Natural killer cell (primary cell): ENCODE measurements around the gene CNKSR3. TPM values are rescaled to one million over a fixed set of nuclear protein-coding genes. Genes with fewer than 3 reads are reported as not detected.

Experiments
- ATAC-seq, 3 donors: fragments of 150-1000 bp in 2 of 3; fragments of 200-7000 bp in 1 of 3; cut with Tn5 transposase; 1 replicate in 1 of 3; 2 replicates in 2 of 3; pipeline ENCODE4 v1.10.0; 2021; ENCODE audit warnings: mild to moderate bottlenecking in 2 of 3, moderate library complexity in 2 of 3
- DNase-seq, 2 donors: peaks; one replicate each; pipeline versions ENCODE4 v3.0.0 to v3.0.0-alpha.2; 2013 to 2021; ENCODE audit warnings: mixed read lengths in 1 of 2
- H3K27ac ChIP-seq: one replicate; pipeline ENCODE4 v1.5.1; 2013; ENCODE audit warnings: mild to moderate bottlenecking, low read length
- H3K27me3 ChIP-seq: one replicate; pipeline ENCODE4 v1.6.1; 2013; ENCODE audit warnings: low read length; ENCODE audit not compliant: control insufficient read depth, insufficient read depth
- H3K36me3 ChIP-seq: one replicate; pipeline ENCODE4 v1.6.1; 2013; ENCODE audit warnings: low read length; ENCODE audit not compliant: control insufficient read depth, insufficient read depth
- H3K4me1 ChIP-seq: one replicate; pipeline ENCODE4 v1.6.1; 2013; ENCODE audit warnings: low read length; ENCODE audit not compliant: control insufficient read depth, insufficient read depth
- H3K4me3 ChIP-seq: one replicate; pipeline ENCODE4 v1.5.1; 2013; ENCODE audit warnings: low read length
- H3K9me3 ChIP-seq: one replicate; pipeline ENCODE4 v1.6.1; 2013; ENCODE audit warnings: low read length; ENCODE audit not compliant: control insufficient read depth, insufficient read depth
- H3K27ac Mint-ChIP-seq, 2 donors: one replicate each; pipeline ENCODE4 v1.8.0; 2022; ENCODE audit warnings: mild to moderate bottlenecking in 2 of 2, mixed read lengths in 2 of 2, moderate library complexity in 1 of 2
- H3K27me3 Mint-ChIP-seq, 2 donors: one replicate each; pipeline ENCODE4 v1.8.0; 2022; ENCODE audit warnings: low read depth in 2 of 2, mixed read lengths in 2 of 2
- H3K36me3 Mint-ChIP-seq: one replicate; pipeline ENCODE4 v1.8.0; 2022; ENCODE audit warnings: mixed read lengths
- H3K4me1 Mint-ChIP-seq, 2 donors: one replicate each; pipeline ENCODE4 v1.8.0; 2022; ENCODE audit warnings: mixed read lengths in 2 of 2
- H3K4me3 Mint-ChIP-seq: one replicate; pipeline ENCODE4 v1.8.0; 2022; ENCODE audit warnings: mild to moderate bottlenecking, moderate library complexity, mixed read lengths
- H3K9me3 Mint-ChIP-seq, 2 donors: one replicate each; pipeline ENCODE4 v1.8.0; 2022; ENCODE audit warnings: mixed read lengths in 2 of 2
- WGBS: methylation state at CpG from one replicate; pipeline ENCODE4 v1.1.7; 2013; ENCODE audit warnings: missing lambda C conversion rate; ENCODE audit not compliant: insufficient coverage; 5-methylcytosine and 5-hydroxymethylcytosine counted together
- intact Hi-C: fragments of 100-400 bp; cut with micrococcal nuclease; formaldehyde crosslinking; loops from one replicate; pipeline ENCODE4 v1.14.2; 2022
- total RNA-seq, 4 donors: library from RNA; stranded (reverse); fragments of 120-200 nt in 1 of 4; gene quantifications; one replicate each; pipeline versions ENCODE4 v1.2.3 to v1.2.4, GENCODE V29; 2013 to 2022
- TF ChIP-seq, protein P1 (sequence below): fragments of 200-600 bp; IDR thresholded peaks from one replicate; pipeline ENCODE4 v1.8.0; 2022; ENCODE audit warnings: antibody characterized with exemption

Gene CNKSR3
- total RNA-seq, 3 donors from 2014 or later (not counting 1 experiment from before 2014, with no cell fraction given): 0.18 TPM; not detected in 2

DNA sequence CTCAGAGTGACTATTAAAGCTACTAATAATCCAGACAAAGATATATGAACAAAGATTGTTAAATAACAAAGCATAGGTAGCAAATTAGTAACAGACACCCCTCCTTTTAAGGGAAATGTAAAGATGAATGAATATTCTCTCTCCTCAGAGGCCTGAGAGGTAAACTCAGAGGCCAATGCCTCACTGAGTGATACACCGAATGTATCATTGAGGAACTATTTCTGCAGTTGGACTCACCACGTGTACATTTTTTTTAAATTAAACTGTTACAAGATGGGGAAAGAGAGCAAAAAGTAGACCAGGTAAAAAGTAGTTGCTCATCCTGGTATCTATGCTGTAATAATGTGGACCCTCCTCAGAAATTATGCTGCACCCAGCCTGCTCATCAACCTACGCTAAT is 81.6 kb downstream of the CNKSR3 start:
- no peaks in the 10 kb centered on the region for H3K27me3 Mint-ChIP-seq
- 81% methylated on average over 3 of the region's 3 CpGs for WGBS

DNA sequence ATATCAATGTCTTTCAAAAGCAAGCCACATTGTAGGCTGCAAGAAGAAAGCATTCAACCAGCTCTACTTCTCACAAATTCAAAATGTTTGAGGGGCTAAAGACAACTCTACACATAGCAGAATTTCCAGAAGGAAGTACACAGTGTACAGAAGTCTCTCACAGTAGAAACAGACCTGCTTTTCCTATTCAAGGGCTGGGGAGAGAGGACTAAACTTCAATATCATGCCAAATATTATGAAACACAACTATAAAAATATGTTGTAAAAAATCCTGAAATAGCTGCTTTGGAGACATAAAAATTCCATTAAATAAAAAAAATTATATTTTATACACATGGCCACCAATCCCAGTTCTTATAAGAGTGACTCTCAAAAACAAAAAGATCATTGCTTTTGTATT is 83.0 kb downstream of the CNKSR3 start:
- intact Hi-C loops: no loop called here
- Mint-ChIP-seq H3K27me3 (no peaks in the 10 kb centered on the region), H3K4me1 (no peaks in the 10 kb centered on the region), H3K27ac (no peak overlapping the region), H3K9me3 (no peaks in the 10 kb centered on the region), H3K4me3 (no peak overlapping the region), H3K36me3 (no peaks in the 10 kb centered on the region)
- Histone ChIP-seq H3K27ac (no peak overlapping the region), H3K27me3 (no peaks in the 10 kb centered on the region), H3K4me1 (no peaks in the 10 kb centered on the region), H3K4me3 (no peak overlapping the region), H3K36me3 (no peaks in the 10 kb centered on the region), H3K9me3 (no peaks in the 10 kb centered on the region)
- no peak for ATAC-seq
- TF ChIP-seq, protein P1, sequence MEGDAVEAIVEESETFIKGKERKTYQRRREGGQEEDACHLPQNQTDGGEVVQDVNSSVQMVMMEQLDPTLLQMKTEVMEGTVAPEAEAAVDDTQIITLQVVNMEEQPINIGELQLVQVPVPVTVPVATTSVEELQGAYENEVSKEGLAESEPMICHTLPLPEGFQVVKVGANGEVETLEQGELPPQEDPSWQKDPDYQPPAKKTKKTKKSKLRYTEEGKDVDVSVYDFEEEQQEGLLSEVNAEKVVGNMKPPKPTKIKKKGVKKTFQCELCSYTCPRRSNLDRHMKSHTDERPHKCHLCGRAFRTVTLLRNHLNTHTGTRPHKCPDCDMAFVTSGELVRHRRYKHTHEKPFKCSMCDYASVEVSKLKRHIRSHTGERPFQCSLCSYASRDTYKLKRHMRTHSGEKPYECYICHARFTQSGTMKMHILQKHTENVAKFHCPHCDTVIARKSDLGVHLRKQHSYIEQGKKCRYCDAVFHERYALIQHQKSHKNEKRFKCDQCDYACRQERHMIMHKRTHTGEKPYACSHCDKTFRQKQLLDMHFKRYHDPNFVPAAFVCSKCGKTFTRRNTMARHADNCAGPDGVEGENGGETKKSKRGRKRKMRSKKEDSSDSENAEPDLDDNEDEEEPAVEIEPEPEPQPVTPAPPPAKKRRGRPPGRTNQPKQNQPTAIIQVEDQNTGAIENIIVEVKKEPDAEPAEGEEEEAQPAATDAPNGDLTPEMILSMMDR: no peak
- no peak for DNase-seq

More for the DNA sequence above, 81.6 kb downstream of the CNKSR3 start:
- Histone ChIP-seq H3K9me3 (no peaks in the 10 kb centered on the region), H3K4me1 (no peaks in the 10 kb centered on the region), H3K27me3 (no peaks in the 10 kb centered on the region), H3K4me3 (no peak overlapping the region), H3K27ac (no peak overlapping the region), H3K36me3 (no peaks in the 10 kb centered on the region)
- TF ChIP-seq, protein P1: no peak
- DNase-seq: no peak
- Mint-ChIP-seq H3K36me3 (no peaks in the 10 kb centered on the region), H3K9me3 (no peaks in the 10 kb centered on the region), H3K27ac (no peak overlapping the region), H3K4me1 (no peaks in the 10 kb centered on the region), H3K4me3 (no peak overlapping the region)
- ATAC-seq: no peak
- intact Hi-C loops: no loop called here

DNA sequence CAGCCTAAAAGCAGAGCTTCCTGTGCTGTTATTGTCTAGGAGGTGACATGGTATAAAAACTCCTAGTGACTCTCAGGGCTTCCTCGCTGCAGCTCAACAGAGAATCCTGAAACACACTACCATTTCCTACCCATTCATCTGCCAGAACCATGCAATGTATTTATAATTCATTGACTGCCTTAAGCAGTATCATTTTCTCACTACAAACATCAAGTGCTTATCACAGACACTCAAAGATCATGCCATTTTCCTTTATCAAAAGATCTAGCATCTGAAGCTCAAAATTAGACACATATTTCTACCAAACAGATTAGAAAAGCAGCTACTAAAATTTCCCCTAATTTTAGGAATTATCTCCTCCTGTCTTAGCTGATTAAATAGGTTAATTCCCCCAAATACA is 83.5 kb downstream of the CNKSR3 start:
- Histone ChIP-seq H3K27ac (no peak overlapping the region), H3K27me3 (no peaks in the 10 kb centered on the region), H3K9me3 (no peaks in the 10 kb centered on the region), H3K36me3 (no peaks in the 10 kb centered on the region), H3K4me3 (no peak overlapping the region), H3K4me1 (no peaks in the 10 kb centered on the region)
- no peaks in the 10 kb centered on the region for H3K36me3 Mint-ChIP-seq
- H3K4me3 Mint-ChIP-seq: no peak overlapping the region
- DNase-seq (no peak), ATAC-seq (no peak)
- WGBS: 64% methylated on average over 1 of the region's 1 CpG
- TF ChIP-seq, protein P1: no peak
- no peaks in the 10 kb centered on the region for H3K4me1 Mint-ChIP-seq
- intact Hi-C loops: no loop called here
- no peak overlapping the region for H3K27ac Mint-ChIP-seq
- no peaks in the 10 kb centered on the region for H3K9me3 Mint-ChIP-seq
- no peaks in the 10 kb centered on the region for H3K27me3 Mint-ChIP-seq

DNA sequence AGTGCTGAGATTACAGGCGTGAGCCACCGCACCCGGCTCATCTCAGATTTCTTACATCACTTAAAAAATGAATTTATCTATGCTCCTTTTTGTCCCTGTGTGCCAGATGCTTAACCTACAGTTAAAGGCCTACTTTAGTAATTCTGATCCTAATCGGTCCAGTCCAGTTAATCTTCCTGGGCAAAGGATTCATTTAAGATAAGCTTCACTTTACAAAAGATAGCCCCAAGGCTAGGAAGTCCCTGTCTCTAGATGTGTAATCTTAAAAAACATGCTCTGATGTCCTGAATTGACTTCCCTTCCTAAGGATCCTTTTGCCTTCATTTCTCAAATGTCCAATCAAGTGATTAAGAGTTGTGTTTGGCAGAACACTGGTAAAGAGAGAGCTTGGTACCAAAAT is 85.5 kb downstream of the CNKSR3 start:
- Mint-ChIP-seq H3K27me3 (no peaks in the 10 kb centered on the region), H3K27ac (no peak overlapping the region), H3K4me3 (no peak overlapping the region), H3K4me1 (no peaks in the 10 kb centered on the region), H3K9me3 (no peaks in the 10 kb centered on the region), H3K36me3 (no peaks in the 10 kb centered on the region)
- no peak for DNase-seq
- Histone ChIP-seq H3K27me3 (no peaks in the 10 kb centered on the region), H3K27ac (no peak overlapping the region), H3K4me3 (no peak overlapping the region), H3K4me1 (no peaks in the 10 kb centered on the region), H3K36me3 (no peaks in the 10 kb centered on the region), H3K9me3 (no peaks in the 10 kb centered on the region)
- intact Hi-C loops: no loop called here
- no peak for ATAC-seq
- WGBS: 94% methylated on average over 4 of the region's 4 CpGs
- TF ChIP-seq, protein P1: no peak
